GM21526 (cell line): Measurements from ENCODE around the gene PPEF1.
"Not testable (repeated sequence)": the region's sequence is repeated elsewhere in the genome, so short reads cannot be mapped to it uniquely, and the experiment has no call there.

Experiments
- ATAC-seq: cut with Tn5 transposase; IDR thresholded peaks from one replicate; pipeline ENCODE4 v1.9.1; 2021; ENCODE audit warnings: moderate library complexity; ENCODE audit not compliant: unreplicated experiment, low FRiP score

Gene PPEF1

DNA sequence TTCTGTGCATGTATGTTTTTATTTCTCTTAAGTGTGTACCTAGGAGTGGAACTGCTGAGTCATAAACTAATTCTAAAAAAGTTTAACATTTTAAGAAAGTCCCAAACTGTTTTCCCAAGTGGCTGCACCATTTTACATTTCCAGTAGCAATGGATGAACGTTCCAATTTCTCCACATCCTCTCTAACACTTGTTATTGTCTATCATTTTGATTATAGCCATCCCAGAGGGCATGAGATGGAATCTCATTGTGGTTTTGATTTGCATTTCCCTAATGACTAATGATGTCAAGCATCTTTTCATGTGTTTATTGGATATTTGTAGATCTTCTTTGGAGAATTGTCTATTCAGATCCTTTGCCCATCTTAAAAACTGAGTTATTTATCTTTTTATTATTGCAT is 82.5 kb downstream of the PPEF1 start:
- no peak for ATAC-seq

DNA sequence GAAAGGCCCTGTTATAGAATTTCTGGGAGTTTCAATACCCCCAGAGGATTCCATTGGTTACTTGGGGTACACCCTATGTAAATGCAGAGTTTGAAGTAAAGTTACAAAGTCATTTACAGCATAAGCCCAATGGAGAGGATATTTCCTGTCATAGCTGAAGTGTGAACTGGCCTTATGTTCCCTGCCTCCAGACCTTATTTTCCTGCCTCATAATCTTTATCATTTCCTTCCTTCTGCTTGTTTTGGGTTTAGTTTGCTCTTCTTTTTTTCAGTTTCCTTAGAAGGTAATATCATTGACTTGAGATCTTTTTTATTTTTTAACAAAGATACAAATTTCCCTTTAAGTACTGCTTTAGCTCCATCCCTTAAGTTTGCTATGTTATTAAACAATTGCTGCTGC is 85.4 kb downstream of the PPEF1 start:
- ATAC-seq = no peak

DNA sequence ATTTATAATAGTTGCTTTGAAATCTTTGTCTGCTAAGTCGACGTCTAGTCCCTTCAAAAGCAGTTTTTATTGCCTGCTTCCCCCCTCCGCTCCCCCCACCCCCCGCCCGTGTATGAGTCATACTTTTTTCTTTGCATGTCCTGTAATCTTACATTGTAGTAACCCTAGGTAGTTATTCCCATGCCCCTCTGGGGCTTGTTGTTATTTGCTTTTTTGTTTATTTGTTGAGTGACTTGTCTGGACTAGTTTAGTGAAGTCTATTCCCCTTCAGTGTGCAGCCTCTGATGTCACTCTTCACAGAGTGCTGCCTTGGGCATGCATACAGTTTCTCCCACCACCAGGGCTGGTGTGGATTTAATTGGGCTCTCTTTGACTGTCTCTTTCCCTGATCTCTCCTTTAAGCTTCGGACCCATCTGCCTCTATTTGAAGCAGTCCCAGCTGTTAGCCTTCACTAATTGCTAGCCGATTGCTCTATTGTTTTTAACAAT is 86.2 kb downstream of the PPEF1 start:
- no peak for ATAC-seq

DNA sequence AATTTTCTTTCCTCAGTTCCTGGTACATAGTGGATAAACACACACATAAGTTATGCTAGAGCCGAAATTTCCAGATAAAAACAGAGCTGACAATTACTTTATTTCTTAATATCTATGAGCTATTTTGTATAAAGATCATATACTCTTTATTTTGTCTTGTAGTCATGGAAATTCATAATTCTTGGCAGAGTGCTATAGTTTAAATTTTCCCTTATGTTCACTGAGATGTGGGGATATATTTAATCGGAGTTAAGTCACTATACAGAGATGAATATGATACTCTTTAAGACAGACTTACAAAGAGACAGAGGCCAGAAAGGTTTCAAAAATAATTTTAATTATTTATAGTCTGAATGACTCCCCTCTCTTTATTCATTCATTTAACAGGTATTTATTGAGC is 89.7 kb downstream of the PPEF1 start:
- ATAC-seq = no peak

DNA sequence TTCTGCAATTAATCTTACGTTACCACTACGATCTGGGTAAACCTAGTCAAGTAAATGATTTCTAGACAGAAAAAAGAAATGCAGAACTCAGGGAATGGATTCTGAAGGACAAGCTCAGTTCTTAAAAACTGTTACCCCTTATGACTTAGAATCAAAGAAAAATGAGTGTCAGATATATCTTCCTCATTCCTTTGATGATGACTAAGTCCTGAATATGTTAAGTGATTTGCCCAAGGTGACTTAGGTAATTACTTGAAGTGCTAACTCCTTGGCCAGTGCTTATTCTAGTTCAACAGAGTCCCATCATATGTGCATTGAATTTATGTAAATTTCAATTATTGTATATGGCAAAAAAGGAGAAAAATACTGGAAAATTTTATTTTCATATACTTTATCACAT is 92.5 kb downstream of the PPEF1 start:
- ATAC-seq = no peak

DNA sequence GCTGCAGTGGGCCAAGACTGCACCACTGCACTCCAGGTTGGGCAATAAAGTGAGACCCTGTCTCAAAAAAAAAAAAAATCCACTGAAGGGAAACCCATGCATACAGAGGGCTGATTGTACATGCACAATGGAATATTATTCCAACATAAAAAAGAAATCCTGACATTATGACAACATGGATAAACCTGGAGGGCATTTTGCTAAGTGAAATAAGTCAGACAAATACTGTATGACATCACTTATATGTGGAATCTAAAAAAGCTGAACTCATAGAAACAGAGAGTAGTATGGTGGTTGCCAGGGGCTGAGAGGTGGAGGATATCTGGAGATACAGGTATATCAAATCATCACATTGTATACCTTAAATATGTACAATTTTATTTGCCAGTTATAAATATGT is 102.2 kb downstream of the PPEF1 start:
- no peak for ATAC-seq

DNA sequence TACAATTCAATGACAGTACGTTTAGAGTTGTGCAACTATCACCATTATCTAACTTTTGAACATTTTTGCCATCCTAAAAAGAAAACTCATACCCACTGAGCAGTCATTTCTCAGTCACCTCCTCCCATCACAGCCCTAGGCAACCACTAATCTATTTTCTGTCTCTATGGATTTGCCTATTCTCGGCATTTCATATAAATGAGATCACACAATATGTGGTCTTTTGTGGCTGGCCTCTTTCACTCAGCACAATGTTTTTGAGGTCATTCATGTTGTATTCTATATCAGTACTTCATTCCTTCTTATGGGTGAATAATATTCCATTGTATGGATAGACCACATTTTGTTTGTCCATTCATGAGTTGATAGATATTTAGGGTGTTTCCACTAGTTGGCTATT is 103.0 kb downstream of the PPEF1 start:
- ATAC-seq = no peak

DNA sequence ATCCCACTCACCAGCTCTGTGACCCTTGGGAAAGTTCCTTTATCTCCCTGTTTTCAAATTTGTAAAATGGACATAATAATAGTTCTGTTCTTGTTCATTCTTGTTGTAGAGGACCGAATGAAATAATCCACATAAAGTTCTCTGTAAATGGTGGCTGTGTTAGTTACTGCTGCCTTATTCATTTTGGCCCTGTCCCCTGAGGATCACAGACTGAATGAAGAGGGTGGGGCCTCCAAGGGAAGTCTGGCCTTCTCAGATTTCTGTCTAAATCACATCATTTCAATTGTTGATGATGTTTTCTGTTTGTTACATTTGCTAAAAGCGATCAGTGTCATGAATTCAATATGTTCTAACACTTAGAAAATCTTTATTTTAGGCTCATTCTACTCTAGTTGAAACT is 117.9 kb downstream of the PPEF1 start:
- no peak for ATAC-seq

DNA sequence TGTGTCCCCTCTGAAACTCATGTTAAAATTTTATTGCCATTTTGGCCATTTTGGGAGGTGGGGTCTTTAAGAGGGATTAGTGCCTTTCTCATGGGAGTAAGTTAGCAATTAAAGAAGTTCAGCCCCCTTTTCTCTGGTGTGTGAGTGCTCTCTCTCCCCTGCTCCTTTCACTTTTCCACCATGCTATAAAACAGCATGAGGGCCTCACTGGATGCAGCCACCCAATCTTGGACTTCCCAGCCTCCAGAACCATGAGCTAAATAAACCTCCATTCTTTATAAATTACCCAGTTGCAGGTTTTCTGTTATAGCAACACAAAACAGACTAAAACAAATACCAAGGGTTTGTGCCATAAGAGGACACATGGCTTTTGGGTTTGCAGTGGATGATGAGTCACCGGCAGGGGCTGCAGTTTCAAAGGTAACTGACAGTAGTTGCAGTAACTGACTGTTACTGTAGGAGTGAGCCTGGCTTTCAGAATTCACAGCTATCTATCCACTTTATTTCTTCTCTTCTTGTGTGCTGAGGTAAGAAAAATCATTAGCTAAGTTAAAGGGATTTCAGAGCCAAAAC is 121.5 kb downstream of the PPEF1 start:
- ATAC-seq = no peak

DNA sequence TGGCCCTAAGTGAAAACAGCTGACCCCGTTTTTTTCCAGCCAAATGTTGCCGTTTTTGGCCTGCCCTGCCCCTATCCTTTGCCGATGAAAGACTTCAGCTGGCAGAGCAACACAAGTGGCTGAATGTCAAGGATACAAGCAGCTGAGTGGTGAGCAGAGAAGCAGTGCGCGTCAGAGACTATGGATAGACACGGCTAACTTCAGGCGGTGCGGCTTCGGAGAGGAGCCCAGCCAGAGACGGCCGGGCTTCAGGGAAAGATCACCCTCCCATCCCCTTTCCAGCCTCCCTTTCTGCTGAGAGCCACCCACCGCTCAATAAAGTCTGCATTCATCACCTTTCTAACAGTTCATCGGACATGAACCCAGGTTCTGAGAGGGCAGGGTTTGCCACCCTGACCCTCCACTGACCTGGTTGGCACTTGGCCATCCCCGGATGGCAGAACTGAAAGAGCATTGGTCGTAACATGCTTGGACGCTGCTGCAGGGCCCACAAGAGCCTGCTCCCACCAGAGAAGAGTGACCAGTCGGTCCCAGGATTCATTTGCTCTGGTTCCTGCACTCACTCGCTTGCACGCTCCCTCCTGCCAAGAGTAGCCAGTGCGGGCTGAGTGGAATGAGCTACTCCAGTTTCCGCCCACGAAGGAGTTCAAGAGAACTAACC is 125.8 kb downstream of the PPEF1 start:
- ATAC-seq = no peak

DNA sequence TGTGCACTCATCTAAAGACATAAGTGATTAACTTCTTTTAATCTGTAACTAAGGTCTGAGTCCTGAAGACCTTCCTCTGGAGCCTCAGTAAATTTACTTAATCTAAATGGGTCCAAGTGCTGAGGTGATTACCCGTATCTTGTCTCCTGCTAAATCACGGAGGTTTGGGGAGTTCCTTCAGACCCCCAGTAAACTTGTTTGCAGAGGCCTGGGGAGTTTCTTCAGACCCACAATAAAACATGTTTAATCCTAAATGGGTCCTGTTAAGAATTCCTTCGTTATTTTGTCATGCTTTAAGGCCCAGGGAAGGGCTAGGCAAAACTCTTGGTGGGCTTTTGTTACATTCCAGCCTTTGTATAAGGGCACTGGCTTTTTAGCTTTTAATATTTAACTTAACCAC is 140.5 kb downstream of the PPEF1 start:
- ATAC-seq = not testable (repeated sequence)

DNA sequence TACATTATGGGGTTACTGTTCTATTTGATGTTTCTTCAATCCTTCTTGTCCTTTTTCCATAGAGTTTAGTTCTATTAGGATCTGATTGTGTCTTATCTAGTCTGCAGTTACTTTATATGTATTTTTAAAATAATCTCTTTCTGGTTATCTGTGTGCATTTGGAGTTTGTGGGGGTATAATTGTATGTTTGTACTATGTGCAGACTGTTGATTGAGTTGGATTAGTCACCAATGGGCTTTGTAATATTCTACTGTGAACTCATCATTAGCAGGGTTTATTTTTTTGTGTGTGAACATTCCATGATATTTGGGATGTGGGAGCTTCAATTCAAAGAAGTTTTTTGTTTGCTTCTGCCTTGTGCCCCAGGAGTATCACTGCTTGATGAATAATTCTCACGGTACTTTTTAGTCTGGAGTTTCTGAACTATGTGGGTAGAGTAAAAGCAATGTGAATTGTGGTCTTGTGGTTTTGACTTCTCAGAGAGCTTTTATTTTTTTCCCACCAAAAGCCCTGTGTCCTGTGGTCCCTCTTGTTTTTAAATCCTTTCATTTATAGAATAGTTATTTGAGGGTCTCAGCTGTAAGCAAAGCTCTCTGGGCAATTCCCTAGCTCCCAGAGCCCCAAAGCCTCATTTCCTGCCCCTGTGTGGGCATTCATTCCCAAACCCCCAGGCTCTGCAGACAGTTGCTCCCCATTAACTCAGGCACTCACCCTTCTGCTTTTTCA is 148.6 kb downstream of the PPEF1 start:
- peak; percentile 91 for ATAC-seq

DNA sequence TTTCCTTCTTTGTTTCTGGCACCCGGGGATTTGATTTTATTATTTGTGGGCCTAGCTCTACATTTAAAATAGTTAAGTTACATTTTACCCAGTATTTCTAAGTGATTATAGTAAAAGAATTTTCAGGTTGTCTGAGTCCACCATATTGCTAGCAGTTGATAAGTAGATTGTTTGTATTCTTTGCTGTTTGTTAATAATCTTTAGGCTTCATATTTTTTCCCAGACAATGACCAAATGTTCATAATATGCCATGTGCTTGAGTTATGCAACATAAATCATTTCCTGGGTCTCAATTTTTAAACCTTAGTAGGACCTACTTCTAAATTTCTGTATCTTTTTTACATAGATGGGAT is 149.2 kb downstream of the PPEF1 start:
- ATAC-seq = no peak

DNA sequence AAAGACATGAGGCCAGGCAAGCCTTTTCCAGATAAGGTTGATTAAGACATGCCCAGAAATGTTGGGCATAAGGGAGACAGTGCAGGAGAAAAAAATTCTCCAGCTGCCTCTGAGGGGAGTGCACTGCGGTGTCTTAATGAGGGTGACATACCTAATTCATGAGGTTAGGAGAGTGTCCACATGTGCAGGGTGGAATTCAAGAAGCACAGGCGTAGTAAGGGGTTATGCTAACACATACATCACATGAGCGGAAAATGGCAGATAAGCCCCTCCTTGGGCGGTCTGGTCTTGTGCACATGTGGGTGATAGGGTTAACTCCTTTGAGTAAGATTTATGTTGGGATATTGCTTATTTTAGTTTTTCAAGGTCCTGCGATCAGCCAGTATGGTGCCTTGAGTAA is 154.1 kb downstream of the PPEF1 start:
- no peak for ATAC-seq

DNA sequence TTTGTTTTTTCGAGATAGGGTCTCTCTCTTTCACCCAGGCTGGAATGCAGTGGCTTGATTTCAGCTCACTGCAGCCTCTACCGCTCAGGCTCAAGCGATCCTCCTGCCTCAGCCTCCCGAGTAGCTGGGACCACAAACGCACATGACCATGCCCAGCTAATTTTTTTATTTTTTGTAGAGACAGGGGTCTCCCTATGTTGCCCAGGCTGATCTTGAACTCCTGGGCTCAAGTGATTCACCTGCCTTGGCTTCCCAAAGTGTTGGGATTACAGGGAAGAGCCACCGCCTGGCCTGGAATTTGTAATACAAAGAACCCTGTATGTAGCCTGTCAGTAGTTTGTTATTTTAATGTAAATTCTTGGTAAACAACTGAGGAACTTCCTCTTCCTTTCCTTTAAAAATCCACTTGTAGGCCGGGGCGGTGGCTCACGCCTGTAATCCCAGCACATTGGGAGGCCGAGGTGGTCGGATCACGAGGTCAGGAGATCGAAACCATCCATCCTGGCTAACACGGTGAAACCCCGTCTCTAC is 157.0 kb downstream of the PPEF1 start:
- ATAC-seq = no peak

DNA sequence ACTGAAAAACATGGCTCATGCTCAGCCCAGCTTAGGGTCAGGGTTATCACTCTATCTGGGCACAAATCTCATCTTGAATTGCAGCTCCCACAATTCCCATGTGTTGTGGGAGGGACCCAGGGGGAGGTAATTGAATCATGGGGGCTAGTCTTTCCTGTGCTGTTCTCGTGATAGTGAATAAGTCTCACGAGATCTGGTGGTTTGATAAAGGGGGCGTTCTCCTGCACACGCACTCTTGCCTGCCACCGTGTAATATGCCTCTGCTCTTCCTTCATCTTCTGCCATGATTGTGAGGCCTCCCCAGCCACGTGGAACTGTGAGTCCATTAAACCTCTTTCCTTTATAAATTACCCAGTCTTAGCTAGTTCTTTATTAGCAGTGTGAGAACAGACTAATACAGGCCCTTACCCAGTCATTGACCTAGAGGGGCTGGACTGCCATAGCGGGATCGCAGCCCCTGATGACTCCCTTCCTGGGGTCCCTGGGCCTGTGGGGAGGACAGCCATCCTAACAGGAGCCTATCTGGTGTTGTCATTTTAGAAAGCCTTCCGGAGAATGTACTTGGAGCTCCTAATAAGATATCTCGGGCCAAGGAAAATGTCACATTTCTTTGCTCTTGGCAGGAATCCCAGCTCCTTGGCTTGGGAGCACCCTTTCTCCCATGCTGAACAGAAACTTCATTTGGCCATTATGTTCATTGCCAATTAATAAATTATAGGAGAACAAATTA is 163.9 kb downstream of the PPEF1 start:
- ATAC-seq = no peak

DNA sequence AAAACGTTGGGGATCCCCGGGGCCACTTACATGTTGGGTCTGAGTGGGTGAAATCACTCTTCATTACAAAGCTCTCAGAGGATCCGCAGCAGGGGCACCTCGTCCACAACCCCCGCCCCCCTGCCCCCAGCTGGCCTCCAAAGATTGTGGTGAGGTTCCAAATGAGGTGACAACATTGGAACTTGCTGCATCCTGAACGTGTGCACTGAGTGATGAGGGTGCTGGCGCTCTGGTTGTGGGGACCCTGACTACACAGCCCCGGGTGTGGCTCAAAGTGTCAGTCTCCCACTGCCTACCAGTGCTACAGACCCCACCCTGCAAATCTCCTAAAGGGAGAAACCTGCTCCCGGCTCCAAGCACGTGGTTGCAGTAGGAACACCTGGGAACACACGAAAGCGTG is 164.5 kb downstream of the PPEF1 start:
- no peak for ATAC-seq

DNA sequence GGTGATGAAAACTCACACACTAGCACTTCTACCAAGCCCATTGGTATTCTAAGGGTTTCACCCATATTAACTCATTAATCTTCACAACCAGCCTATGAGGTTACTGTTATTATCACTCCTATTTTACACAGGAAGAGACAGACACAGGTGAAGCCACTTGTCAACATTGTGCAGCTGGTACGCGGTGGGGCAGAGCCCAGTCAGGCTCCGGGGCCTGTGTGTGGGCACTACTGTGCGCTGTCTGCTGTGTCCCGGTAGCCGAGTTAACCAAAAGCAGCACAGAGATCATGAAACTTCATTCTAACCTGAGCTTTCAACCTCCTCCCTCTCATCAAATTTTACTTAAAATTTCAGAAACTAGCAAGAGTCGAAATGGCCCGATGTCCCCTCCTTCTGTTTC is 165.2 kb downstream of the PPEF1 start:
- ATAC-seq = no peak

DNA sequence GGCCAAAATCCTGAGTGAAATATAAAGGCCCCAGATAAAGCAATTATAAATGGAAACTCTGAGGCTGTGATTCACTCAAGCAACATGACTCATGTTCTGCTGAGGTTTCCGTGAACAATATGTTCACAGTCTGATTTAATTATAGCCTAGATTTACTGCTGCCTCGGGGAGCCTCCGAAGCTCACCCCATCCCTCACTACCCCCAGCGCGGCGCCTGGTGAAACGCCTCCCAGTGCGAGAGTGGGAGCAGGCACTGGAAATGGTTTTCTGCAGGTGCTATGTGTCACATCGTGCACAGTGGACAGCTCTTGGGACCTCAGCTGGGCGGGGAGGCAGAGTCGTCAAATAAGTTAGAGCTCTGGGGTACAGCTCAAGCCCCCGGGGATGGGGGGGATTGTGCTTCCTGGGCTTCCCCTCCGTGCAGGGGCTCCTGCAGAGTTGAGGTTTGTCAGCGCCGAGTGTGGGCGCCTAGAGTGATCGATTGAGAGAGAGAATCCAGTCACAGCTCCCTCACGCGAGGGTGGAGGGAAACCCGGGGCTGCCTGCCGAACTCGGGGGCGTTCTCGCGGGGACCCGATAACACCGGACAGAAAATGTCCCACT is 165.8 kb downstream of the PPEF1 start:
- no peak for ATAC-seq

DNA sequence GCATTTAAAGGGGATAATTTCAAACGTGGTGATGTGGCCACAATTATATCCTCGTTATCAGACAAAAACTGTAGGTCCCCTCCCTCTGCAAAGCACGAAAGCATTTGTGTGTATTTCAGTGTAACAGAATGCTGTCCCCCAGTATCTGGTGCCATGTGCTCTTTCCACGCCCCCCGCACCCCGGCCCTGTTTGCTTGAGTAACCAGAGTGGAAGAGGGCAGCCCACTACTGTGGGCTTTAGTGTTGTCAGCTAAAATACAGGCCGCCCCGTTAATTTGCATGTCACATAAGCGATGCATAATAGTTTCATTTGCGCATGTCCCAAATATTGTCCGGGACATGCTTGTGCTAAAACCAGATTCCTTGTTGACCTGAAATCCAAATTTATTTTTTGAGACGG is 166.4 kb downstream of the PPEF1 start:
- no peak for ATAC-seq
